Subcutaneous abdominal adipose tissue (tissue), 5 donors: ENCODE measurements around the gene PDZD2.

Experiments used
- H3K27ac ChIP-seq: one replicate; pipeline ENCODE4 v1.7.0; 2013; ENCODE audit warnings: low read depth, mild to moderate bottlenecking, inconsistent platforms, low read length, moderate library complexity
- H3K27me3 ChIP-seq, 5 donors: one replicate each; pipeline ENCODE4 v1.7.0; 2013; ENCODE audit warnings: low read length in 5 of 5, inconsistent platforms in 1 of 5; ENCODE audit not compliant: control insufficient read depth in 5 of 5, insufficient read depth in 4 of 5
- H3K36me3 ChIP-seq, 5 donors: one replicate each; pipeline ENCODE4 v1.7.0; 2013; ENCODE audit warnings: low read length in 5 of 5; ENCODE audit not compliant: control insufficient read depth in 5 of 5, insufficient read depth in 5 of 5
- H3K4me1 ChIP-seq, 5 donors: one replicate each; pipeline ENCODE4 v1.7.0; 2013; ENCODE audit warnings: low read length in 5 of 5, mild to moderate bottlenecking in 3 of 5, moderate library complexity in 1 of 5; ENCODE audit not compliant: control insufficient read depth in 5 of 5, insufficient read depth in 5 of 5
- H3K4me3 ChIP-seq, 5 donors: one replicate each; pipeline ENCODE4 v1.7.0; 2013; ENCODE audit warnings: low read length in 5 of 5, low read depth in 1 of 5
- H3K9ac ChIP-seq, 5 donors: one replicate each; pipeline ENCODE4 v1.7.0; 2013; ENCODE audit warnings: low read length in 5 of 5, mild to moderate bottlenecking in 4 of 5, moderate library complexity in 3 of 5
- H3K9me3 ChIP-seq, 5 donors: one replicate each; pipeline ENCODE4 v1.7.0; 2013; ENCODE audit warnings: low read length in 5 of 5; ENCODE audit not compliant: control insufficient read depth in 5 of 5
- donor health status: healthy.
- donor health status: healthy.
- donor health status: healthy.
- donor health status: healthy.
- donor health status: healthy.

Gene PDZD2

DNA sequence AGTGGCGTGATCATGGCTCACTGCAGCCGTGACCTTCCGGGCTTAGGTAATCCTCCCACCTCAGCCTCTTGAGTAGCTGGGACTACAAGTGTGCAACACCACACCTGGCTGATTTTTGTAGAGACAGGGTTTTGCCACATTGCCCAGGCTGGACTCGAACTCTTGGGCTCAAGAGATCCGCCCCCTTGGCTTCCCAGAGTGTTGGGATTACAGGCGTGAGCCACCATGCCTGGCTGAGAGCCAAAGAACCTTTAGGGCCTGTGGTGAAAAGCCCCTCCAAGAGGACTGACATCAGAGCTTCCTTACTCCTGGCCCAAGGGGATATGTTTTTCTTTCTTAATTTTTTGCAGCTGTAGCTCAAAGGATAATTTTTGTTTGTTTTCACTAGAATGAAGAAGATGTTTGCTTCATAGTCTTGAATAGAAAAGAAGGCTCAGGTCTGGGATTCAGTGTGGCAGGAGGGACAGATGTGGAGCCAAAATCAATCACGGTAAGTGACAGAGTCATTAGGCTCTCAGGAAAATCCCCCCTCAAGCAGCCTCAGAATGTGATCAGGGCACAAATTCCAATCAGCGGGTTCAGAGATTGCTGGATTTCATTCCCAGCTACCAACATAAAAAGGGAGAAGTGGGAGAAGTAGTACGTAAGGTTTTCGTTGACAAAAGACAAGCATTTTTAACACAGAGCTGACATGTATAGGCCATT, 458.1 kb downstream of the PDZD2 start:
- Histone ChIP-seq H3K4me3 (no peak overlapping the region), H3K36me3 (peaks cover 15 to 71% (median 53%) of the 10 kb centered on the region in 5 donors), H3K27ac (peak overlapping the region; percentile 0), H3K9ac (no peak overlapping the region), H3K27me3 (no peaks in the 10 kb centered on the region), H3K4me1 (peaks cover 0 to 36% (median 0%) of the 10 kb centered on the region in 5 donors), H3K9me3 (no peaks in the 10 kb centered on the region)

DNA sequence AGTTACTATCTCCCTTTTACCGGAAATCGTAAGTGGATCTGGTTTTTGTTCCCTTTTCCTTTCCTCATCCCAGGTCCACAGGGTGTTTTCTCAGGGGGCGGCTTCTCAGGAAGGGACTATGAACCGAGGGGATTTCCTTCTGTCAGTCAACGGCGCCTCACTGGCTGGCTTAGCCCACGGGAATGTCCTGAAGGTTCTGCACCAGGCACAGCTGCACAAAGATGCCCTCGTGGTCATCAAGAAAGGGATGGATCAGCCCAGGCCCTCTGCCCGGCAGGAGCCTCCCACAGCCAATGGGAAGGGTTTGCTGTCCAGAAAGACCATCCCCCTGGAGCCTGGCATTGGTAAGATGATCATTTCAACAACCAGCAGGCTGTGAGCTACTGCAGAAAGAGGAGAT, 459.4 kb downstream of the PDZD2 start:
- H3K27ac ChIP-seq: peak overlapping the region; percentile 26
- peaks cover 15 to 80% (median 60%) of the 10 kb centered on the region in 5 donors for H3K36me3 ChIP-seq
- H3K9ac ChIP-seq: no peak overlapping the region
- no peaks in the 10 kb centered on the region for H3K27me3 ChIP-seq
- H3K4me3 ChIP-seq: no peak overlapping the region
- H3K9me3 ChIP-seq: no peaks in the 10 kb centered on the region
- H3K4me1 ChIP-seq: peaks cover 0 to 33% (median 0%) of the 10 kb centered on the region in 5 donors

- Histone ChIP-seq H3K27me3 (no peaks in the 10 kb centered on the region), H3K27ac (peak overlapping the region; percentile 26), H3K36me3 (peaks cover 15 to 82% (median 66%) of the 10 kb centered on the region in 5 donors), H3K9me3 (no peaks in the 10 kb centered on the region), H3K4me3 (no peak overlapping the region), H3K9ac (peak overlapping the region in 1 of 5 donors; percentile 37), H3K4me1 (peaks cover 0 to 33% (median 0%) of the 10 kb centered on the region in 5 donors)
These were observed 460.0 kb downstream of the PDZD2 start for GRCh38 chr5:32098890-32099310.

- Histone ChIP-seq H3K9ac (peak overlapping the region in 1 of 5 donors; percentile 37), H3K36me3 (peaks cover 15 to 85% (median 68%) of the 10 kb centered on the region in 5 donors), H3K27ac (peak overlapping the region; percentile 26)
These were observed 460.6 kb downstream of the PDZD2 start for GRCh38 chr5:32099486-32100035.

DNA sequence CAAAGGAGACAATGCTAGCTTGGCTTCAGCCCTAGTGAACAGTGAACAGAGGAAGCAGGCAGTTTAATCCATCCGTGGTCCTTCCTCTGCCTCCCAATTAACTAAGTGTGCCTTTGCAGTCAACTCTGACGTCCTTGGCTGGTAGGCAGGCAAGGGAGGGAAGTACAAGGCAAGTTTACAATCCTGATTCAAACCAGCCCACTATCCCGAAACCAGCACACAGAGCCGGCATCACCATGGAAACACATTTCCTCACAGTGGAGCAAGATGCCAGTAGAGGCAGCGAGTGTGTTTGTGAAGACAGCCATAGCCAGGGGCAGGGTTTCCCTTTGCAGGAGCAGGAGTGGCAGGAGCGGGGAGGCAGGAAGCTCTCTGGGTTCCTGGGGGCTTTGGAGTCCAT, 461.3 kb downstream of the PDZD2 start:
- H3K9me3 ChIP-seq: no peaks in the 10 kb centered on the region
- peaks cover 0 to 31% (median 0%) of the 10 kb centered on the region in 5 donors for H3K4me1 ChIP-seq
- peaks cover 15 to 85% (median 61%) of the 10 kb centered on the region in 5 donors for H3K36me3 ChIP-seq
- H3K27me3 ChIP-seq: no peaks in the 10 kb centered on the region
- H3K9ac ChIP-seq: no peak overlapping the region
- no peak overlapping the region for H3K4me3 ChIP-seq
- H3K27ac ChIP-seq: no peak overlapping the region

More at GRCh38 chr5:32099486-32100035, 460.6 kb downstream of the PDZD2 start:
- Histone ChIP-seq H3K27me3 (no peaks in the 10 kb centered on the region), H3K9me3 (no peaks in the 10 kb centered on the region), H3K4me3 (no peak overlapping the region), H3K4me1 (peaks cover 0 to 33% (median 0%) of the 10 kb centered on the region in 5 donors)

- Histone ChIP-seq H3K4me1 (peaks cover 0 to 29% (median 0%) of the 10 kb centered on the region in 5 donors), H3K4me3 (no peak overlapping the region), H3K27ac (no peak overlapping the region), H3K27me3 (no peaks in the 10 kb centered on the region), H3K9ac (no peak overlapping the region), H3K36me3 (peaks cover 19 to 90% (median 62%) of the 10 kb centered on the region in 5 donors), H3K9me3 (no peaks in the 10 kb centered on the region)
These were observed 461.9 kb downstream of the PDZD2 start for GRCh38 chr5:32100691-32101302.

- H3K36me3 ChIP-seq: peaks cover 19 to 91% (median 71%) of the 10 kb centered on the region in 5 donors
- H3K27me3 ChIP-seq: no peaks in the 10 kb centered on the region
- H3K9ac ChIP-seq: no peak overlapping the region
- no peaks in the 10 kb centered on the region for H3K9me3 ChIP-seq
- no peak overlapping the region for H3K27ac ChIP-seq
- peaks cover 0 to 29% (median 0%) of the 10 kb centered on the region in 5 donors for H3K4me1 ChIP-seq
- H3K4me3 ChIP-seq: no peak overlapping the region
These were observed 463.5 kb downstream of the PDZD2 start for GRCh38 chr5:32102254-32102986.

- Histone ChIP-seq H3K9me3 (no peaks in the 10 kb centered on the region), H3K27me3 (no peaks in the 10 kb centered on the region), H3K27ac (no peak overlapping the region), H3K4me1 (peaks cover 0 to 22% (median 0%) of the 10 kb centered on the region in 5 donors), H3K36me3 (peaks cover 26 to 89% (median 72%) of the 10 kb centered on the region in 5 donors), H3K4me3 (no peak overlapping the region), H3K9ac (no peak overlapping the region)
These were observed 464.6 kb downstream of the PDZD2 start for GRCh38 chr5:32103521-32103920.

GRCh38 chr5:32107291-32107690, 468.4 kb downstream of the PDZD2 start:
- Histone ChIP-seq H3K36me3 (peaks cover 25 to 85% (median 67%) of the 10 kb centered on the region in 5 donors), H3K9ac (no peak overlapping the region), H3K4me3 (no peak overlapping the region), H3K4me1 (peaks cover 0 to 7% (median 0%) of the 10 kb centered on the region in 5 donors), H3K9me3 (no peaks in the 10 kb centered on the region), H3K27me3 (no peaks in the 10 kb centered on the region), H3K27ac (no peak overlapping the region)
